Measurements from ENCODE around the gene RMDN2.
"Not testable (repeated sequence)": the region's sequence is repeated elsewhere in the genome, so short reads cannot be mapped to it uniquely, and the experiment has no call there.

Gene RMDN2

DNA sequence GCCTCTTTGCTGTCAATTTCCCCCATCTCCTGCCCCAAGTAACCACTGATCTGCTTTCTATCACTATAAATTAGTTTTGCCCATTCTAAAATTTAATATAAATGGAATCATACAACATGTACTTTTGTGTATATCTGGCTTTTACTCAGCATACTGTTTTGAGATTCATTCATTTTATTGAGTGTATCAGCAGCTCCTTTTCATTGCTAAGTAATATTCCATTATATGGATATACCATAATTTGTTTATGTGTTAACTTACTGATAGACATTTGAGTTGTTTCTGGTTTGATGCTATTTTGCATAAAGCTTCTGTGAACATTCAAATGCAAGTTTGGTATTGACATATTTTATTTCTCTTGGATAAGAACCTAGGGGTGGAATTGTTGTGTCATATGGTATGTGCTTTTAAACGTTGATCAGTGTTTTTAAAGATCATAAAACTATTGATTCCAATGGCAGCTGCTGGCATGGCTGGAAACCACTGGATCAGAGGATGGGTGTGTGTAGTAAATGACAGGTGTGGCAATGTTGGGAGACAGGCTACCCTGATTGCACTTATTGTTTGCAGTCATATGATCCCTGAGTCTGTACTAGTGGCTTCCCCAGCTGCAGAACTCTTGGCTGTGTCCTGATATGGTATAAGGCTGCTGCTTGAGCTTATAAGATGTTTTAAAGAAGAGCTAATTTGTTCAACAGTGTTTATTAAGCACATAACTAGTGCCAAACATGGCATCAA, 75.6 kb downstream of the RMDN2 start:
- no peak for FAIRE-seq

DNA sequence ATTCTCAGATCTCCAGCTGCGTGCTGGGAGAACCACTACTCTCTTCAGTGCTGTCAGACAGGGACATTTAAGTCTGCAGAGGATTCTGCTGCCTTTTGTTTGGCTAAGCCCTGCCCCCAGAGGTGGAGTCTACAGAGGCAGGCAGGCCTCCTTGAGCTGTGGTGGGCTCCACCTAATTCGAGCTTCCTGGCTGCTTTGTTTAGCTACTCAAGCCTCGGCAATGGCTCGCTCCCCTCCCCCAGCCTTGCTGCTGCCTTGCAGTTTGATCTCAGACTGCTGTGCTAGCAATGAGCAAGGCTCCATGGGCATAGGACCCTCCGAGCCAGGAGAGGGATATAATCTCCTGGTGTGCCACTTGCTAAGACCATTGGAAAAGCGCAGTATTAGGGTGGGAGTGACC, 85.1 kb downstream of the RMDN2 start:
- not testable (repeated sequence) for FAIRE-seq

GRCh38 chr2:38010995-38011394, 85.9 kb downstream of the RMDN2 start:
- FAIRE-seq: no peak

- no peak for FAIRE-seq
These were observed 88.2 kb downstream of the RMDN2 start for GRCh38 chr2:38013158-38013752.

GRCh38 chr2:38016219-38016618, 91.1 kb downstream of the RMDN2 start:
- FAIRE-seq: no peak

DNA sequence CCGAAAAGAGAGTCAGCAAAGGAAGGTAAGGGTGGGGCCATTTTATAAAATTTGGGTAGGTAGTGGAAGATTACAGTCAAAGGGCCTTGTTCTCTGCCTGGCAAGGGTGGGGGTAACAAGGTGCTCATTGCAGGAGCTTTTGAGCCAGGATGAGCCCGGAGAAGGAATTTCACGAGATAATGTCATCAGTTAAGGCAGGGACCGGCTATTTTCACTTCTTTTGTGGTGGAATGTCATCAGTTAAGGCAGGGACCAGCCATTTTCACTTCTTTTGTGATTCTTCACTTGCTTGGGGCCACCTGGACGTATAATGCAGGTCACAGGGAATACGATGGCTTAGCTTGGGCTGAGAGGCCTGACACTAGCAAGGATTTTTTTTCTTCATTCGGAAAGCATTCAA, 92.7 kb downstream of the RMDN2 start:
- FAIRE-seq: no peak

GRCh38 chr2:38020359-38021069, 95.4 kb downstream of the RMDN2 start:
- FAIRE-seq: not testable (repeated sequence)

DNA sequence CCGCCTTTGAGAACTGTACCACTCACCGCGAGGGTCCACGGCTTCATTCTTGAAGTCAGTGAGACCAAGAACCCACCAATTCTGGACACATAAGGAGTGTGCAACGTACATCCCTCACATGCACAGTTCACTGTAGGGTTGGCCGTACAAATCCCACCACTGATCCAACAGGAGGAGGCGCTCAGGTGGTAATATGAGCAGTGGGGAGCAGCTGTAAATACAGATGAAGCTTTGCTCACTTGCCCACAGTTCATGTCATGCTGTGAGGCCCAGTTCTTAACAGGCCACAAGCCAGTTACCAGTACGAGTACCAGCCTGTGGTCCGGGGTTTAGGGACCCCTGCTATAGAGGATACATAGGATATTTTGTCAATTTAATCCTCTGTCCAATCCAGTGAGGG, 96.5 kb downstream of the RMDN2 start:
- FAIRE-seq: no peak

GRCh38 chr2:38026846-38027245, 101.8 kb downstream of the RMDN2 start:
- FAIRE-seq: no peak

DNA sequence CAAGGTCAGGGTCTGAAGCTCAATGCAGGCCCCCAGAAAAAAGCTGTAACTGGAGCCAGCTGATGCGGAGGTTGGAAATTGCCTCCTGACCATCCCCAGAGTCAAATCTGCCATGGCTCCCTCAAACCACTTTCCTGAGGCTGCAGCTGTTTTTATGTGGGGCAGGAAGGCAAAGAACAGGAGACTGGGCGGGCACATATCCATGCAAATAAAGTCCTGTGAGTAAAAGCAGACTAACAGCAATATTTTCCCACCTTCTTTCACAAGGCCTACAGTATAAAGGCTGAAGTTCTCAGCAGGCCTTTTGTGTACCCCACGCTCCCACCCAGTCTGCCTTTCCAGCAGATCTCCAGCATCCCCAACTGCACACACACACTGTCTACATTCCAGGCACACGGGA, 103.7 kb downstream of the RMDN2 start:
- FAIRE-seq: no peak

DNA sequence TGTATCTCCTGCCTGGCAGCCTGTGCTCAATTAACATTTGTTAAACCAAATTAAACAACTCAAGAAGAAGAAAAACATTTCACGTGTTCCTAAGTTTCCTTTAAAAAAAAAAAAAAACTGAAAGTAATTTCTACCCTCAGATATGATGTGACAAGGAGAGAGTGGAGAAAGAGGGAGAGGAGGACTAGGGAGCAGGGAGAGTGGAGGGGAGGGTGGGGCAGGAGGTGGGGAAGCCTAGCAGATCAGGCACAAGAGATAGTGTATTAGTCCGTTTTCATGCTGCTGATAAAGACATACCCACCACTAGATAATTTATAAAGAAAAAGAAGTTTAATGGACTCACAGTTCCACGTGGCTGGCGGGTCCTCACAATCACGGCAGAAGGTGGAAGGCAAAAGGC, 104.4 kb downstream of the RMDN2 start:
- no peak for FAIRE-seq

- no peak for FAIRE-seq
These were observed 105.7 kb downstream of the RMDN2 start for GRCh38 chr2:38030635-38031355.

- FAIRE-seq: no peak
These were observed 107.9 kb downstream of the RMDN2 start for GRCh38 chr2:38032946-38033345.

DNA sequence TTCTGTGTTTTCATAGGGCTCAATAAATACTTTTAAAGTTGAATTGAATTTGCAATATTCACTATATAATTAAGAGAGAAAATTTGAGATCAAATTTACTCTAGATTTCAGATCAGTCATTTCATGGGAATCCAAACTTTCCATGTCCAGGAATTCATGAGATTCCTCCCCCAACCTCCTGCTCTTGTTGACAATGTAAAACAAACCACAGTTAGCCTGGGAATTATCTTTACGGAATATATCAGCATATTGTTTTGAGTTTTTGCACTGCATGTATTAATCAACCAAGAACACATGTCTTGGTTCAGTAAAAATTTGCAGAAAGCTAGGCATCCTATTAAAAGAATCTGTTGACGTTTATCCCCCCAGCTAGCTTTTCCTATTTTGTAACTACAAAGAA, 108.6 kb downstream of the RMDN2 start:
- no peak for FAIRE-seq

- no peak for FAIRE-seq
These were observed 110.9 kb downstream of the RMDN2 start for GRCh38 chr2:38035968-38036367.

- no peak for FAIRE-seq
These were observed 112.2 kb downstream of the RMDN2 start for GRCh38 chr2:38037325-38037724.

GRCh38 chr2:38037757-38038621, 112.9 kb downstream of the RMDN2 start:
- no peak for FAIRE-seq

GRCh38 chr2:38038682-38039081, 113.6 kb downstream of the RMDN2 start:
- FAIRE-seq: no peak

DNA sequence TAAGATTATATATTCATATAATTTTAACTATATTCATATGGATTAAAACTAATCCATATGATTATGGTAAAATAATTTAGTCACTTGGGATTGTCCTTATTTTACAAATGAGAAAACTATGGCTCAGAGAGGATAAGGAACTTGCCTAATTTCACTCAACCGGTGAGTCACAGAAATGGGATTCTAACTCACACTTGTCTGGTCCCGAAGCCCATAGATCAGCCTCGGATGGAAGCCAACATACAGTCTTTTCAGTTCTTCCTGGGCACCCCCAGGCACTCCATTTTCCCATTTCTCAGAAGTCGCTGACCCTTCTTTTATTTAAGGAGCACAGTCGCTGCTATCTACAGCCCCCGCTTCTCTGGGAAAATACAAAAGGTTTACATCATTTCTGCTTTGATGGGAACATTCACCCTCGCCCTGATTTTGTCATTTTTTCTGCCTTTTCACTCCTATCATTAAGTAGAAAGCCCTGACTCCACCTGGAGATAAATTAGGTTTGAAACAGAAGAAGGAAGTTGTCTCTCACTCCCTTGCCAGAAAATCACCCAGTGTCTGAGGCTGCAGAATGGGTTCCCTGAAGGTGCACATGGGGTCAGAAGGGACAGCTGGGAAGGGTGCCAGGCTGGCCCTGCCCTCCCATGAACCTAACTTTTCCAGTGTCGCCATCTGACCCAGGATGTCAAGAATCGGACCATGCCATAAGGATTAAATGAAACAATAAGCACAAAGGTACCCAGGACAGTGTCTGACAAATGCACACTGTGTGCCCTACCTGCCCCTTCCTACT, 114.2 kb downstream of the RMDN2 start:
- FAIRE-seq: no peak

- no peak for FAIRE-seq
These were observed 120.7 kb downstream of the RMDN2 start for GRCh38 chr2:38045811-38046210.

DNA sequence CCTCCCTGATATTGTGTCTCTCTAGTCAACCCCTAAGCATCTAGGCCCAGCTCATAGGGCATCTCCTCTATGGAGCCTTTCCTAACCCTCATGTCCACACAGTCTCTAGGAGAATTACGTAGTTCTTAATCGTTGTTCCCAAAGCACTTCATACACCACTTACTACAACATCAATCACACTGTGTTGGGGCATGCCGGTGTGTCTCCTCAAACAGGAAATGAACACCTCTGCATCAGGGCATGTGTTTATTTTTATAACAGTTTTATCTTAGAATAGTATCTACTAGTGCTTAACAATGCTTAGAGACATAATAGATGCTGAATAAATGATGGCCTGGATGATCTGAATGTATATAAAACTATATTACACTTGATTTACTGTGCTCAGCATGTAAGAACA, 131.1 kb downstream of the RMDN2 start:
- FAIRE-seq: no peak
